NCI-H2107 (cell line): ENCODE results near the gene DLGAP1.

Experiments
- DNase-seq: peaks from one replicate; lab custom pipeline; 2025; lab: John Stamatoyannopoulos, UW

Gene DLGAP1

GRCh38 chr18:4286256-4286655, 168.9 kb downstream of the DLGAP1 start:
- DNase-seq, result no peak

GRCh38 chr18:4285525-4285924, 169.6 kb downstream of the DLGAP1 start:
- DNase-seq, result no peak

- no peak for DNase-seq
These were observed 170.6 kb downstream of the DLGAP1 start for GRCh38 chr18:4284528-4284927.

GRCh38 chr18:4283746-4284291, 171.3 kb downstream of the DLGAP1 start:
- no peak for DNase-seq

DNA sequence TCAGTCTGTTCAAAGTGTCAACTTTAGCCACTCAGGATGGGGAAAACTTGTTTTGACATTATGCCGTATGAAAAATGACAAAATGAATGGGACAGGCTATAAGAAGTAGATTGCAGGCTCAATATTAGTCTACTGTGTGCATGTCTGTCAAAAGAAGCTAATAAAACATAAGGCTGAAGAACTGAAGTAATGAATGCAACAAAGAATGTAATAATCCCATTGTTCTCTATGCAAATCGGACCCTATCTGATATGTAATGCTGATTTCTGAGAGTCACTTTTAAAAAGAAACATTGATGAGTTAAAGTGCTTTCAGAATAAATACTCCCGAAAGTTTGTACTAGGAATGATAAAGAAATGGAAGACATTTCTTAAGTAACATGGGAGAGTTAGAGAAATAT, 172.2 kb downstream of the DLGAP1 start:
- no peak for DNase-seq

DNA sequence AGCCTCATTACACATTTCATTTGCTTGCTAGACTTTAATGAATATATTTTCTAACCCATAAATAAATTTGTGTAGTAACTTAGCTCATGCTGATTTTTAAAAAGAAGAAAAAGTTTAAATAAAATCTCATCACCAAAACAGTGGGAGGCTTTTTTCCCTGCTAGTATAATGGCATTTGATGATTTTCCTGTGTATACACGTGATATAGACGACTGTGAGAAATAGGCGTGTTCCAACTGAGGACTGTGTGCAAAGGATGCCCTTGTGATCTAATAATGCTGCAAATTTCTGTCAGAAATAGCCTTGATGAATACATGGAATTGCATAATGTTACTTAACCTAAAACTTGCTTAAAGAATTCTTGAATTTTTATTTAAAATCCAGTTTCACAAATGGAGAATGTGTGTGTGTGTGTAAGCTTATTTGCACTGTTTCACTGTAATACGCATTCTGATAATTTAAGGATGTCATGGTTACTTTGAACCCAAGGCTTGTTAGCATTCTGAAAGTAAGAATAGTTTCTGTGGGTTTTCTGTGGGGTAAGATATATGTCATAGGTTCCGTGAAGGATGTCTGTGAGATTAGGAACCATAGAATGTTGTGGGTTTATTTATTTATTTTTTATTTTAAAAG, 178.0 kb downstream of the DLGAP1 start:
- no peak for DNase-seq

GRCh38 chr18:4271952-4272351, 183.2 kb downstream of the DLGAP1 start:
- DNase-seq, result no peak

- DNase-seq, result no peak
These were observed 184.1 kb downstream of the DLGAP1 start for GRCh38 chr18:4270988-4271387.

GRCh38 chr18:4270016-4270415, 185.1 kb downstream of the DLGAP1 start:
- no peak for DNase-seq

DNA sequence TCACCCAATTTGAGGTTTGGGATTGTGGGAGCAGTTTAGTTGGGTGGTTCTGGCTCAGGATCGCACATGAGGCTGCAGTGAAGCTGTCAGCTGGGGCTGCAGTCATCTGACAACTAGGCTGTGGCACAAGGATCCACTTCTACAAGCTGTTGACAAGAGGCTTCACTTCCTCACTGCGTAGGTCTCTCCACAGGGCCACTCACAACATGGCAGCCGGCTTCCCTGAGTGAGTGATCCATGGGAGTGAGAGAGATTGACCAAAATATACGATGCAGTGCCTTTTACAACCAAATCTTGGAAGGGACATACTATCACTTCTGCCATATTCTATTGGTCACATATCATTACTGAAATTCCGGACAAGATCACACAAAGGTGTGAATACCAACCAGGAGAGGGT, 187.5 kb downstream of the DLGAP1 start:
- DNase-seq, result no peak

GRCh38 chr18:4264347-4264791, 190.7 kb downstream of the DLGAP1 start:
- no peak for DNase-seq

GRCh38 chr18:4260107-4260506, 195.0 kb downstream of the DLGAP1 start:
- DNase-seq, result no peak

DNA sequence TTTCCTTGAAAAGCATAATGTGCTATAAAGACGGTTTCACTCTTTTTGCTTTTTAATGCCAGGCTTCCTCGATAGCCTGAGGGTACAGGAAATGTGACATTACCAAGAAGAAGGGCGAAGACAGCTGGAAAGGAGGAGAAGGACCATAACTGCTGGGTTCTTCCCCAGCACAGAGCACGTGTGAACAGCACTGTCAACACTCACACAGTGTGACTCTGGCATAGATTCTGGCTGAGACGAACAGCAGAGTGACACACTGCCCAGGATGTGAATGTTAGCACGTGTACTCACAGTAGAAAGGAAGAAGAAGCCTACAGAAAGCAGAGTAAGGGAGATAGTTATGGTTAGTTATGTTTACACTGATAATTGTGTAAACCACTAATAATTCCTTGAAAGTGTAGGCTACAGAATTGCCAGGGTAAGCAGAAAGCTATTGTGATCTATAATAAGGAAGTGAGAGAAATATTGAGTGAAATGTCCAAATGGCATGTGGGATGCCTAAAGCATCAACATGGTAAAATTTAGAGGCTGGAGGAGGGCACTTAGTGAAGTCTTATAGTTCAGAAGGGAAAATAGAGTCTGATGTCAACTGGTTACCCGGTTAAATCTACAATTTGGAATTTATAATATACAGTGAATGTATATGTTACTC, 198.2 kb downstream of the DLGAP1 start:
- DNase-seq, result no peak

DNA sequence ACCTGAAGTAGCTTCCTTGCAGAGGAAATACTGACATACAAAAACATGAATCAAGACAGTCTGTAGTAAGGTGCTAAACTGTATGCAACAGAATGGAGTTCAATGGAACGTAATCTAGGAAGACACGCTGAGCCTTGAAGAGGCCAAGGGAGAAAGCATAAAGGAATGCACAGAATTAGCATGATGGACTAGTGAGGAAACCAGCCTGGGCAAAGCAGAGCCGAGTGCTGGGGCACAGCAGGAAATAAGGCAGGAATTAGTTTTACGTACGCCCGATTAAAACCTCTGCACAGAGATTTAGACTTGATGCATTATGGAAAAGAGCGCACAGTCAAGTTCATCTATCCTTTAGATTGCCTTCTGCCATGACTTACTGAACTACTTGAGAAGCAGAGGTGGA, 200.3 kb downstream of the DLGAP1 start:
- no peak for DNase-seq

GRCh38 chr18:4252829-4253228, 202.3 kb downstream of the DLGAP1 start:
- no peak for DNase-seq

DNA sequence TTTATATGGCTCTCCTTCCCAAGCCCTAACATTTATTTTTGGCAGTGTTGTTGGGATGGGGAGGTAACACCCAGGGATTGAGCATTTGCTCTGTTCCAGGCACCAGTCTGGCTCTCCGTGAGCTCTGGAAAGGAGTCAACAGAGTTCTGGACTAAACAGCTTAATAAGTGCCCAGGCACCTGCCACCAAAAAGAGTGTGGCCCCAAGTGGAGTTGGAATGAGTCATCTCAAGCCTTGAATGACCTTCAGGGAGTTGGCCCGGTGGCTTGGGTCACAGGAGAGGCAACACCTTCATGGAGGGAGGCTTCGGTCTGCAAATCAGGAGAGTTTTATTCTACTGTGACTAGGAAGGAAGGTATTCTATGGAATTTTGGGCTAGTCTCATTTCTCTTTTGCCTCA, 203.2 kb downstream of the DLGAP1 start:
- DNase-seq, result no peak

DNA sequence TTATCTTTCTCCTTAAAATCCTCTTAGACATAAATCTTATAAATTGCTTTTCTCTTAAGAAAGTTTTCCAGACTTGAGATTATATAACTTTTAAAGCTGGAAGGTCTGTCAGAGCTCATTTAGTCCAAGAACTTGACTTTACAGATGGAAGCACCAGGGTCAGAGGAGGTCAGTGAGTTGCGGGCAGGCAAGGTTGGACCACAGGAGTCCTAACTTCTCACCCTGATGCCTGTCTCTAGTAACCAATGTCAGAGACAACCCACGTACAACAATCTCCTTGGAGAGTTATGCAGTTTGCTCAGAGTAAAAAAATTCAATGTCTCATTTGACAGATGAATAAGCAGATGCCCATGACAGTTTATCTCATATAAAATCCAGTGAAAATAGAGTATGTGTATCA, 203.9 kb downstream of the DLGAP1 start:
- no peak for DNase-seq

DNA sequence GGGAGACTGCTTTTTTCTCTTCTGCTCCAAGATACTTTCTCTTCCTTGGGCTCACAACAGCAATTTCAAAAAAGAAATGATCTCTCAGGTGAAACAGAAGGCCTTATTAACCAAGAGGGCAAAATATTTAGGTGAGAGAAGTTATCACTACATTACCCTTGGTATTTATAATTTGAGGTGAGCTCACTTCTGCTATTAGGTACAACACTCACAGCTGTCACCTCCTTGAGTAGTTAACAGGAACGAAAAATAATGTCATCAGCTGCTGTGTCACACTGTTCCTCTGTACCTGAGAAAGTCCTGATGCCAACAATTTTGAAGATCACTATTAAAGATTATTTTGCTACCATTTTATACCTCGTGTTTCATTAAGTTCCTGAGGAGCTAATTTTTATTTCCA, 205.0 kb downstream of the DLGAP1 start:
- DNase-seq, result no peak

DNA sequence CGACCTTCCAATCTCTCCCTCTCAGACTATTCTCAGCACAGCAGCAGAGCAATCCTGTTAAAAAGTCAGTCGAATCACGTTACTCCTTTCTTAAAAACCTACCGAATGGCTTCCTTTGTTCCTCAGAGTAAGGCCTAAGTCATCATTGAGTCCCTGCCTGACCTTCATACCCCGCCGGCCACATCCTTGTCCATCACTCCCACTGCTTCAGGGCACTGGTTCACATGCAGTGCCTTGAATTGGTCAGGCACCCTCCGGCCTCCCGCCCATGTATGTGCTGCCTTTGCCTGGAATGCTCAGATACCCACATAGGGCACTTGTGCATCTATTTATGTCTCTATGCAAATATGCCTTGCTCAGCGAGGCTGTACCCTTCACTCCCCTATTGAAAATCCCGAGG, 206.4 kb downstream of the DLGAP1 start:
- DNase-seq, result no peak

GRCh38 chr18:4246374-4246773, 208.7 kb downstream of the DLGAP1 start:
- no peak for DNase-seq

- no peak for DNase-seq
These were observed 209.7 kb downstream of the DLGAP1 start for GRCh38 chr18:4245456-4245855.

- DNase-seq, result no peak
These were observed 212.5 kb downstream of the DLGAP1 start for GRCh38 chr18:4242431-4243161.

DNA sequence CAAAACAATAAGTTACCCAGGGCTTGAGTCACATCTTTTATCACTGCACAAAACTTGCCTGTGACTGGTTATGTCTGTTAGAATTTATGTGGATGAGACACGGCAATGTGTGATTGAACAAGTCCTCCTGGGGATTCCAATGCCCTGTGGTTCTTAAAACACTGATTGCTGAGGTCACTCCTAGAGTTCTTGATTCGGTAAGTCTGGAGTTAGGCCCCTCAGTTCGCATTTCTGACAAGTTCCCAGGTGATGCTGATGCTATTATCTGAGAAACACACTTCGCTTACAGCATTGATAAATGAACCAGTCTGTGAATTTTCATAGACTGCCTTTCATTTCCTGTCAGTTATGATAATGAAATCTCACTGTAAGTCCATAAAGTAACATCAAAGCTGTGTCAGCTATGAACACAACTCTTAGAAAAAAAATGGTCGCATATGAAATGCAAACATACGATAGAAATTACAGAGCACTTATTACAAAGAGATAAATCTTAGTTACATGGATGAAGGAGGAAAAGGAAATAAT, 214.0 kb downstream of the DLGAP1 start:
- no peak for DNase-seq
